Measurements from ENCODE around the gene GALNT14.

Gene GALNT14

GRCh38 chr2:31083234-31083993, 54.8 kb downstream of the GALNT14 start:
- no peak for DNase-seq

- no peak for DNase-seq
These were observed 56.2 kb downstream of the GALNT14 start for GRCh38 chr2:31082002-31082401.

- no peak for DNase-seq
These were observed 56.7 kb downstream of the GALNT14 start for GRCh38 chr2:31081492-31081891.

GRCh38 chr2:31080361-31080760, 57.9 kb downstream of the GALNT14 start:
- no peak for DNase-seq

GRCh38 chr2:31079665-31080064, 58.6 kb downstream of the GALNT14 start:
- no peak for DNase-seq

- DNase-seq: no peak
These were observed 59.6 kb downstream of the GALNT14 start for GRCh38 chr2:31078579-31079105.

GRCh38 chr2:31078011-31078410, 60.2 kb downstream of the GALNT14 start:
- DNase-seq: no peak

GRCh38 chr2:31075941-31076590, 62.2 kb downstream of the GALNT14 start:
- DNase-seq: no peak

GRCh38 chr2:31075431-31075830, 62.8 kb downstream of the GALNT14 start:
- no peak for DNase-seq

- no peak for DNase-seq
These were observed 66.5 kb downstream of the GALNT14 start for GRCh38 chr2:31071741-31072140.

GRCh38 chr2:31070339-31071125, 67.7 kb downstream of the GALNT14 start:
- no peak for DNase-seq

GRCh38 chr2:31069643-31070325, 68.5 kb downstream of the GALNT14 start:
- no peak for DNase-seq

GRCh38 chr2:31067259-31067658, 71.0 kb downstream of the GALNT14 start:
- DNase-seq: no peak

- no peak for DNase-seq
These were observed 71.7 kb downstream of the GALNT14 start for GRCh38 chr2:31066551-31066950.

GRCh38 chr2:31066086-31066485, 72.2 kb downstream of the GALNT14 start:
- DNase-seq: no peak

GRCh38 chr2:31065356-31065755, 72.9 kb downstream of the GALNT14 start:
- DNase-seq: no peak

GRCh38 chr2:31060397-31060796, 77.8 kb downstream of the GALNT14 start:
- DNase-seq: no peak

GRCh38 chr2:31058096-31059035, 79.9 kb downstream of the GALNT14 start:
- no peak for DNase-seq

GRCh38 chr2:31057691-31058090, 80.5 kb downstream of the GALNT14 start:
- DNase-seq: no peak

GRCh38 chr2:31055938-31056337, 82.3 kb downstream of the GALNT14 start:
- DNase-seq: no peak

- DNase-seq: no peak
These were observed 83.3 kb downstream of the GALNT14 start for GRCh38 chr2:31054842-31055388.

Data from activated CD4-positive, alpha-beta T cell treated with anti-CD3 and anti-CD28 coated beads, Interleukin-2, amount 50 U/mL, for 4 hours (primary cell).